K562 (cell line): ENCODE data around the gene STX2. TPM values are rescaled to one million over a fixed set of nuclear protein-coding genes. Genes with fewer than 3 reads are reported as not detected.

Experiments
- ATAC-seq: fragments of 200-7000 bp; cut with Tn5 transposase; 3 replicates; pipeline ENCODE4 v1.9.1; 2020; ENCODE audit warnings: moderate library complexity
- BruUV-seq: library from RNA; stranded (reverse); fragments of 400-500 nt; replicated peaks from 2 replicates; lab custom pipeline; 2021; lab: Mats Ljungman, UMichigan
- CTCF ChIA-PET: fragments of 300-600 bp; formaldehyde crosslinking; extraction: SDS; loops from one replicate; lab custom pipeline; 2021; ENCODE audit warnings: low intra/inter-chr PET ratio; lab: Yijun Ruan, JAX
- POLR2A ChIA-PET: fragments of 300-600, 350-650 bp; sonication (Branson Sonifier 250); formaldehyde crosslinking; extraction: SDS; loops from one replicate; lab custom pipeline; 2021; ENCODE audit warnings: antibody characterized with exemption, inconsistent platforms; lab: Yijun Ruan, JAX
- DNase-seq, 4 experiments: peaks; one replicate each; pipeline versions ENCODE4 v3.0.0 to v3.0.0-alpha.2; 2011 to 2018; ENCODE audit warnings: low spot score in 3 of 4, mixed read lengths in 3 of 4; ENCODE audit errors: extremely low read depth in 1 of 4
- FAIRE-seq: peaks from 2 replicates; lab custom pipeline; 2011; peaks lifted over from hg19 to GRCh38; lab: Jason Lieb, UNC
- H2AFZ ChIP-seq: 2 replicates; pipeline ENCODE4 v1.6.0; 2011; ENCODE audit warnings: low read depth, low read length, control low read depth, inconsistent platforms
- H3K27ac ChIP-seq: fragments of 200-600 bp; 3 replicates; pipeline ENCODE4 v1.8.0; 2011; ENCODE audit warnings: low read depth, mild to moderate bottlenecking, control low read depth, inconsistent platforms, low read length, moderate library complexity, mixed read lengths; ENCODE audit errors: extremely low read depth
- H3K27me3 ChIP-seq, 2 experiments: fragments of 300-600 bp in 1 of 2; 2 replicates in 1 of 2; 3 replicates in 1 of 2; pipeline versions ENCODE4 v1.6.0 to v1.8.0; 2011; ENCODE audit warnings: inconsistent platforms in 2 of 2, low read length in 2 of 2, mild to moderate bottlenecking in 1 of 2, mixed read lengths in 1 of 2, moderate library complexity in 1 of 2; ENCODE audit not compliant: control insufficient read depth in 2 of 2, insufficient read depth in 2 of 2
- H3K36me3 ChIP-seq: fragments of 300-600 bp; 3 replicates; pipeline ENCODE4 v1.8.0; 2011; ENCODE audit warnings: mild to moderate bottlenecking, low read length, inconsistent platforms; ENCODE audit not compliant: control insufficient read depth, insufficient read depth
- H3K4me1 ChIP-seq, 2 experiments: fragments of 200-600 bp in 1 of 2; replicated peaks in 1 of 2; 2 replicates in 1 of 2; 3 replicates in 1 of 2; pipeline versions ENCODE4 v1.5.1 to v1.8.0; 2011; ENCODE audit warnings: inconsistent platforms in 2 of 2, low read length in 2 of 2, mild to moderate bottlenecking in 1 of 2, mixed read lengths in 1 of 2, moderate library complexity in 1 of 2; ENCODE audit not compliant: control insufficient read depth in 2 of 2, insufficient read depth in 2 of 2
- H3K4me2 ChIP-seq: 2 replicates; pipeline ENCODE4 v1.6.1; 2011; ENCODE audit warnings: low read length, control low read depth, inconsistent platforms, mixed read lengths; ENCODE audit not compliant: insufficient read depth
- H3K4me3 ChIP-seq: fragments of 200-600 bp; sonication (generic), shearing (Covaris generic); 2 replicates; pipeline ENCODE4 v1.5.1; 2016; ENCODE audit warnings: control low read depth, inconsistent platforms
- H3K79me2 ChIP-seq: fragments of 200-600 bp; 3 replicates; pipeline ENCODE4 v1.8.0; 2011; ENCODE audit warnings: low read length, inconsistent platforms; ENCODE audit not compliant: control insufficient read depth, insufficient read depth
- H3K9ac ChIP-seq, 2 experiments: 2 replicates each; pipeline versions ENCODE4 v1.6.0 to v1.6.1; 2011; ENCODE audit warnings: low read depth in 2 of 2, low read length in 2 of 2, control low read depth in 1 of 2, inconsistent platforms in 1 of 2, mild to moderate bottlenecking in 1 of 2, mixed read lengths in 1 of 2; ENCODE audit not compliant: insufficient read depth in 1 of 2
- H3K9me1 ChIP-seq: one replicate; pipeline ENCODE4 v1.6.0; 2011; ENCODE audit warnings: inconsistent platforms, mild to moderate bottlenecking, low read length, moderate library complexity; ENCODE audit not compliant: control insufficient read depth, insufficient read depth
- H3K9me3 ChIP-seq: replicated peaks from 2 replicates; pipeline ENCODE4 v1.5.1; 2011; ENCODE audit warnings: low read depth, low read length, inconsistent platforms; ENCODE audit not compliant: control insufficient read depth, insufficient read depth
- H4K20me1 ChIP-seq: replicated peaks from 2 replicates; pipeline ENCODE4 v1.6.1; 2011; ENCODE audit warnings: low read length, inconsistent platforms, mixed read lengths; ENCODE audit not compliant: control insufficient read depth, insufficient read depth
- EWSR1 ChIP-seq: fragments of 450-650 bp; IDR thresholded peaks from 2 replicates; pipeline ENCODE4 v1.6.1; 2018; ENCODE audit warnings: borderline replicate concordance, mild to moderate bottlenecking, low read depth, moderate library complexity; ENCODE audit not compliant: partially characterized antibody
- MYBL2 ChIP-seq, 2 experiments: fragments of 450-650 bp in 1 of 2; sonication (generic) in 1 of 2; formaldehyde crosslinking in 1 of 2; IDR thresholded peaks; 2 replicates each; pipeline versions ENCODE4 v1.6.1 to v1.8.1; 2017 to 2022; ENCODE audit warnings: borderline replicate concordance in 1 of 2, inconsistent platforms in 1 of 2, low read depth in 1 of 2, mild to moderate bottlenecking in 1 of 2, missing genetic modification reagents in 1 of 2, moderate library complexity in 1 of 2
- WGBS: fragments of 100-300 bp; shearing (Covaris generic); methylation state at CpG from one replicate; pipeline ENCODE4 v1.1.6; 2016; ENCODE audit warnings: low coverage, mixed read lengths; ENCODE audit not compliant: insufficient coverage; ENCODE audit errors: missing lambda C conversion rate; 5-methylcytosine and 5-hydroxymethylcytosine counted together
- in situ Hi-C: fragments of 300-500 bp; cut with MboI; formaldehyde crosslinking; loops from 4 replicates; pipeline ENCODE4 v1.15.0; 2018; ENCODE audit warnings: inconsistent platforms, mixed read lengths
- intact Hi-C: fragments of 100-400 bp; cut with micrococcal nuclease; formaldehyde crosslinking; loops from 2 replicates; pipeline ENCODE4 v1.14.2; 2022
- polyA plus RNA-seq, 8 experiments: library from polyadenylated mRNA; depleted of rRNA in 4 of 8; stranded (reverse) in 5 of 8; unstranded in 3 of 8; fragments of >200 nt; fragmentation: Nextera tagmentation in 2 of 8; fragmentation: Illumina TruSeq in 1 of 8; extraction: Ambion mirVana in 2 of 8; extraction: Trizol in 1 of 8; gene quantifications; 2 replicates each; pipeline versions ENCODE4 v1.2.1 to v1.2.3, GENCODE V29; 2011 to 2014; ENCODE audit warnings: inconsistent platforms in 1 of 8, missing spikeins in 1 of 8
- total RNA-seq, 7 experiments: library from RNA; depleted of rRNA in 6 of 7; stranded (reverse); fragments of >200 nt in 6 of 7; fragmentation: Illumina TruSeq in 2 of 7; extraction: Trizol in 2 of 7; gene quantifications; 2 replicates each; pipeline versions ENCODE4 v1.2.1 to v1.2.3, GENCODE V29; 2011 to 2021; ENCODE audit warnings: low replicate concordance in 1 of 7
- TF ChIP-seq, protein P1 (sequence below): fragments of 450-650 bp; IDR thresholded peaks from 2 replicates; pipeline ENCODE4 v1.7.1; 2018; ENCODE audit warnings: mild to moderate bottlenecking, low read depth; ENCODE audit not compliant: partially characterized antibody

STX2 gene
- total and polyA plus RNA-seq, 9 of the 15 experiments (the other 6 are each of a cell fraction or from before 2014, with no cell fraction given) = 22.2 to 54.6 (median 30.8) TPM

DNA sequence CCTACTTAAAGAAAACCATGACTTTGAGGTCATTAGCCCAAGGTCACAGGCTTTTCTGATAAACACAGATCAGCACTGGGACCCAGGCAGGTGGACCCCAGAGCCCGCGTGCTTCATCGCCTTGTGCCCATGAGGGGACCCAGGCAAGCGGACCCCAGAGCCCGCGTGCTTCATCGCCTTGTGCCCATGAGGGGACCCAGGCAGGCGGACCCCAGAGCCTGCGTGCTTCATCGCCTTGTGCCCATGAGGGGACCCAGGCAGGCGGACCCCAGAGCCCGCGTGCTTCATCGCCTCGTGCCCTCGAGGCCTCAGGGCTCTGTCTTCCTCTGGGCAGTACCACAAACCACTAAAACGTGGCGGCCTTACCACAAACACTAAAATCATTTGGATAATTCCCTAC lies 31.7 kb downstream of the STX2 start:
- CTCF ChIA-PET = no interaction called here
- 96% methylated on average over 9 of the region's 18 CpGs for WGBS

More for the DNA sequence above, 31.7 kb downstream of the STX2 start:
- in situ Hi-C loops = no loop called here
- no peak overlapping the region for H2AFZ ChIP-seq
- H3K4me2 ChIP-seq = no peak overlapping the region
- no peak for FAIRE-seq
- DNase-seq = no peak
- ATAC-seq = no peak
- no peaks in the 10 kb centered on the region for H3K9me3 ChIP-seq
- H3K4me3 ChIP-seq = no peak overlapping the region
- peaks cover 87% of the 10 kb centered on the region for H3K36me3 ChIP-seq
- no peaks in the 10 kb centered on the region for H4K20me1 ChIP-seq
- H3K4me1 ChIP-seq = no peaks in the 10 kb centered on the region
- intact Hi-C loops = no loop called here
- H3K27ac ChIP-seq = no peak overlapping the region
- TF ChIP-seq, protein P1, sequence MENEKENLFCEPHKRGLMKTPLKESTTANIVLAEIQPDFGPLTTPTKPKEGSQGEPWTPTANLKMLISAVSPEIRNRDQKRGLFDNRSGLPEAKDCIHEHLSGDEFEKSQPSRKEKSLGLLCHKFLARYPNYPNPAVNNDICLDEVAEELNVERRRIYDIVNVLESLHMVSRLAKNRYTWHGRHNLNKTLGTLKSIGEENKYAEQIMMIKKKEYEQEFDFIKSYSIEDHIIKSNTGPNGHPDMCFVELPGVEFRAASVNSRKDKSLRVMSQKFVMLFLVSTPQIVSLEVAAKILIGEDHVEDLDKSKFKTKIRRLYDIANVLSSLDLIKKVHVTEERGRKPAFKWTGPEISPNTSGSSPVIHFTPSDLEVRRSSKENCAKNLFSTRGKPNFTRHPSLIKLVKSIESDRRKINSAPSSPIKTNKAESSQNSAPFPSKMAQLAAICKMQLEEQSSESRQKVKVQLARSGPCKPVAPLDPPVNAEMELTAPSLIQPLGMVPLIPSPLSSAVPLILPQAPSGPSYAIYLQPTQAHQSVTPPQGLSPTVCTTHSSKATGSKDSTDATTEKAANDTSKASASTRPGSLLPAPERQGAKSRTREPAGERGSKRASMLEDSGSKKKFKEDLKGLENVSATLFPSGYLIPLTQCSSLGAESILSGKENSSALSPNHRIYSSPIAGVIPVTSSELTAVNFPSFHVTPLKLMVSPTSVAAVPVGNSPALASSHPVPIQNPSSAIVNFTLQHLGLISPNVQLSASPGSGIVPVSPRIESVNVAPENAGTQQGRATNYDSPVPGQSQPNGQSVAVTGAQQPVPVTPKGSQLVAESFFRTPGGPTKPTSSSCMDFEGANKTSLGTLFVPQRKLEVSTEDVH = no peak
- no peak for TF ChIP-seq EWSR1
- TF ChIP-seq MYBL2 (IDR thresholded peaks at IDR 0.05; ENCODE audit: low read depth) = no peak
- TF ChIP-seq MYBL2 (CRISPR knock-in tag; IDR thresholded peaks at IDR 0.05; ENCODE audit: borderline replicate concordance) = no peak
- no peaks in the 10 kb centered on the region for H3K79me2 ChIP-seq
- H3K9me1 ChIP-seq = no peaks in the 10 kb centered on the region
- POLR2A ChIA-PET = no interaction called here
- H3K27me3 ChIP-seq = no peaks in the 10 kb centered on the region
- no TSS peak for BruUV-seq
- H3K9ac ChIP-seq = no peak overlapping the region
